Prostate gland (tissue), 2 donors: Measurements from ENCODE around the gene MAP3K9. TPM values are rescaled to one million over a fixed set of nuclear protein-coding genes. Genes with fewer than 3 reads are reported as not detected.

Source experiments
- DNase-seq: peaks from one replicate; pipeline ENCODE4 v3.0.0-alpha.2; 2019; ENCODE audit warnings: low spot score
- H3K27ac ChIP-seq, 2 donors: fragments of 200-600 bp; sonication (generic); 2 replicates each; pipeline ENCODE4 v1.5.1; 2017 to 2019
- H3K27me3 ChIP-seq: fragments of 200-600 bp; sonication (generic); replicated peaks from 2 replicates; pipeline ENCODE4 v1.5.1; 2019; ENCODE audit not compliant: insufficient read depth
- H3K36me3 ChIP-seq, 2 donors: fragments of 200-600 bp; sonication (generic); 1 replicate in 1 of 2; 2 replicates in 1 of 2; pipeline versions ENCODE4 v1.5.1 to v1.8.1; 2017 to 2019
- H3K4me1 ChIP-seq: fragments of 200-600 bp; sonication (generic); replicated peaks from 2 replicates; pipeline ENCODE4 v1.5.1; 2019
- H3K4me3 ChIP-seq, 2 donors: fragments of 200-600 bp; sonication (generic); 2 replicates each; pipeline ENCODE4 v1.5.1; 2017 to 2019
- H3K9me3 ChIP-seq: fragments of 200-600 bp; sonication (generic); 2 replicates; pipeline ENCODE4 v1.5.1; 2017
- CTCF ChIP-seq, 4 experiments: fragments of 200-600 bp in 2 of 4; fragments of 450-650 bp in 2 of 4; sonication (generic) in 2 of 4; IDR thresholded peaks; 1 replicate in 3 of 4; 2 replicates in 1 of 4; pipeline ENCODE4 v1.5.1; 2016 to 2019; ENCODE audit warnings: antibody characterized with exemption in 4 of 4, mild to moderate bottlenecking in 2 of 4, moderate library complexity in 2 of 4
- POLR2A ChIP-seq: fragments of 450-650 bp; IDR thresholded peaks from one replicate; pipeline ENCODE4 v1.6.1; 2016; ENCODE audit warnings: antibody characterized with exemption, mild to moderate bottlenecking
- POLR2AphosphoS5 ChIP-seq: sonication (generic); formaldehyde crosslinking; IDR thresholded peaks from one replicate; pipeline ENCODE4 v1.6.1; 2017; ENCODE audit warnings: antibody characterized with exemption
- WGBS: methylation state at CpG from one replicate; pipeline ENCODE4 v1.1.5; 2018; 5-methylcytosine and 5-hydroxymethylcytosine counted together
- intact Hi-C: fragments of 100-400 bp; cut with DNase I; formaldehyde crosslinking; loops from one replicate; pipeline ENCODE4 v1.14.2; 2022
- total RNA-seq, 2 donors: library from RNA; depleted of rRNA; stranded (reverse); fragments of >200 nt; gene quantifications; one replicate each; pipeline ENCODE4 v1.1.0, GENCODE V29; 2016

MAP3K9 gene
- total RNA-seq, 2 donors from 2014 or later, result 5.3 to 9.5 TPM

- DNase-seq, result no peak
- Histone ChIP-seq H3K36me3 (no peaks in the 10 kb centered on the region), H3K9me3 (no peaks in the 10 kb centered on the region), H3K27me3 (no peaks in the 10 kb centered on the region), H3K4me1 (no peaks in the 10 kb centered on the region), H3K27ac (no peak overlapping the region), H3K4me3 (no peak overlapping the region)
- TF ChIP-seq CTCF (IDR thresholded peaks at IDR 0.05) (no peak), POLR2A (no peak), POLR2AphosphoS5 (no peak)
- 79% methylated on average over 2 of the region's 2 CpGs for WGBS
- intact Hi-C loops, result loop anchor here (10.0 kb wide), 1 partner anchor 166 kb away; the partner anchor contains the start of gene TTC9
Observed at GRCh38 chr14:70811050-70811449, 1.7 kb upstream of the MAP3K9 start.

DNA sequence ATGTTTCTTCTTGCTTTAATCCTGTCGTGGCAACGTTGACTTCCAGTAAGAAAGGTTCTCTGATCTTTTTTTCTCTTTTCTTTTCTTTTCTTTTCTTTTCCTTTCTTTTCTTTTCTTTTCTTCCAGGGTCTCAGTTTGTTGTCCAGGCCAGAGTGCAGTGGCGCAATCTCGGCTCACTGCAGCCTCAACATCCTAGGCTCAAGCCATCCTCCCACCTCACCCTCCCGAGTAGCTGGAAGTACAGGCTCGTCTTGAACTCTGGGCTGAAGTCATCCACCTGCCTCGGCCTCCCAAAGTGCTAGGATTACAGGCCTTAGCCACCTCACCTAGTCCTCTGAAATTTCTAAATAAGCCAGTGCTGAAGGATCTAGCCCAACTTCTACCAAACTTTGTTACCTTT is 1.3 kb upstream of the MAP3K9 start:
- H3K4me3 ChIP-seq, result peak overlapping the region in 1 of 2 donors; percentile 72
- no peak for DNase-seq
- no peak overlapping the region for H3K27ac ChIP-seq
- no peaks in the 10 kb centered on the region for H3K36me3 ChIP-seq
- WGBS, result 36% methylated on average over 7 of the region's 7 CpGs
- intact Hi-C loops, result loop anchor here (10.0 kb wide), 1 partner anchor 166 kb away; the partner anchor contains the start of gene TTC9
- no peaks in the 10 kb centered on the region for H3K27me3 ChIP-seq
- no peaks in the 10 kb centered on the region for H3K9me3 ChIP-seq
- TF ChIP-seq POLR2A (no peak), POLR2AphosphoS5 (no peak), CTCF (IDR thresholded peaks at IDR 0.05) (no peak)
- H3K4me1 ChIP-seq, result no peaks in the 10 kb centered on the region

DNA sequence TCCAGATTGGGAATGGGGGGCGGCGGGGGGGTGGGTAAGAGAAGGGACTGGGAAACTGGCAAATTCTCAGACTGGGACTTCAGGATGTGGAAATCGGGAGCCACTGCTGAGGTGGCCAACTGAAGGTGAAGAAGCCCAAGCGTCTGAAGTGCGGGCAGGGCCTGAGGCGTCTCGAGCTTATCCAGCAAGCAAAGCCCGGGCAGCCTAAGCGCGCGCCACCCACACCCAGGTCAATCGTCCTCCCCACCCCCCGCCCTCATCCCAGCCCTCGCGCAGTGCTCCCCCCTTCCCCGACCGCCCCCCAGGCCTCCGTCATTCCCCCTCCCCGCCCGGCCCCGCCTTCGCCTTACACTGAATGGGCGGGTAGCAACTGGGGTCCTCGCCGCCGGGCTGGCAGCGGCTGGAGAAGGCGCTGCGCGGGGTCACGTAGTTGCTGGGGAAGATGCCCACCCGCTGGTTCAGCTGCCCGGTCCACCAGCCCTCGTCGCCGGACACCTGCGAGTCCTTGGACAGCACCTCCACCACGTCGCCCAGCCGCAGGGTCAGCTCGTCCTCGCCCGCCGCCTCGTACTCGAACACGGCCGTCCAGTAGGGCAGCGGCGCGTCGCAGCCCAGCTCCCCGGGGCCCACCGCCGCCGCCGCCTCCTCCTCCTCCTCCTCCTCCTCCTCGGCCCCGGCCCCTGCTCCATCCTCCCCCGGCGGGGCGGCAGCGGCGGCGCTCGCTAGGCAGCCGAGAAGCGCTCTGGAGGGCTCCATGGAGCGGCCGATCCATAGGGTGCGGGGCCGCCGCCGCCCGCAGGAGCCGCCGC is 693 bp downstream of the MAP3K9 start:
- 1% methylated on average over 58 of the region's 77 CpGs for WGBS
- Histone ChIP-seq H3K27ac (peak overlapping the region; percentile 80 to 85), H3K36me3 (no peaks in the 10 kb centered on the region), H3K27me3 (no peaks in the 10 kb centered on the region), H3K4me1 (no peaks in the 10 kb centered on the region), H3K9me3 (no peaks in the 10 kb centered on the region), H3K4me3 (peak overlapping the region; percentile 69 to 72)
- intact Hi-C loops, result no loop called here
- DNase-seq, result peak; percentile 22
- no peak for TF ChIP-seq POLR2A
- no peak for TF ChIP-seq POLR2AphosphoS5
- no peak for TF ChIP-seq CTCF (IDR thresholded peaks at IDR 0.05)

GRCh38 chr14:70807898-70808415 is 1.4 kb downstream of the MAP3K9 start:
- TF ChIP-seq CTCF (IDR thresholded peaks at IDR 0.05) (no peak), POLR2AphosphoS5 (peak; percentile 17)
- H3K4me3 ChIP-seq, result peak overlapping the region; percentile 69 to 72
- H3K27ac ChIP-seq, result peak overlapping the region; percentile 80 to 85
- peak; percentile 43 for DNase-seq
- intact Hi-C loops, result no loop called here
- no peaks in the 10 kb centered on the region for H3K27me3 ChIP-seq
- 9% methylated on average over 6 of the region's 6 CpGs for WGBS
- no peaks in the 10 kb centered on the region for H3K36me3 ChIP-seq
- H3K4me1 ChIP-seq, result no peaks in the 10 kb centered on the region
- no peaks in the 10 kb centered on the region for H3K9me3 ChIP-seq
